Fibroblast of the aortic adventitia (primary cell): ENCODE measurements around the gene PHLDA2. TPM values are rescaled to one million over a fixed set of nuclear protein-coding genes. Genes with fewer than 3 reads are reported as not detected.

Source experiments
- DNase-seq: peaks from one replicate; pipeline ENCODE4 v3.0.0-alpha.2; 2010; ENCODE audit warnings: low read depth
- H3K4me3 ChIP-seq: 2 replicates; pipeline ENCODE4 v1.5.1; 2011; ENCODE audit warnings: low read depth, mild to moderate bottlenecking, control low read depth, low read length, moderate library complexity
- CTCF ChIP-seq: IDR thresholded peaks from 2 replicates; pipeline ENCODE4 v1.5.1; 2011; ENCODE audit warnings: mild to moderate bottlenecking, low read length, control low read depth, inconsistent platforms; ENCODE audit not compliant: insufficient read depth
- total RNA-seq: library from RNA; depleted of rRNA; stranded (reverse); fragments of >200 nt; gene quantifications from 2 replicates; pipeline ENCODE4 v1.2.3, GENCODE V29; 2012; ENCODE audit warnings: low replicate concordance

The PHLDA2 gene
- total RNA-seq, 1 donor = 3.8 TPM

GRCh38 chr11:2929950-2930703, 907 bp upstream of the PHLDA2 start:
- H3K4me3 ChIP-seq = peak overlapping the region; percentile 74
- DNase-seq = peak; percentile 25
- peak; percentile 63 for TF ChIP-seq CTCF

GRCh38 chr11:2929531-2929949, 320 bp upstream of the PHLDA2 start:
- DNase-seq = peak; percentile 60
- H3K4me3 ChIP-seq = peak overlapping the region; percentile 74
- no peak for TF ChIP-seq CTCF

- TF ChIP-seq CTCF = no peak
- peak overlapping the region; percentile 74 for H3K4me3 ChIP-seq
- peak; percentile 37 for DNase-seq
Measured at GRCh38 chr11:2927851-2928604, 1.2 kb downstream of the PHLDA2 start.

GRCh38 chr11:2927121-2927800, 2.0 kb downstream of the PHLDA2 start:
- peak overlapping the region; percentile 74 for H3K4me3 ChIP-seq
- no peak for DNase-seq
- no peak for TF ChIP-seq CTCF

GRCh38 chr11:2926611-2927051, 2.6 kb downstream of the PHLDA2 start:
- TF ChIP-seq CTCF = no peak
- DNase-seq = no peak
- no peak overlapping the region for H3K4me3 ChIP-seq

- no peak for TF ChIP-seq CTCF
- H3K4me3 ChIP-seq = no peak overlapping the region
- DNase-seq = no peak
Measured at GRCh38 chr11:2924821-2925675, 4.2 kb downstream of the PHLDA2 start.
